Endodermal cell (in vitro differentiated cells): ENCODE results near the gene PANK2. TPM values are rescaled to one million over a fixed set of nuclear protein-coding genes. Genes with fewer than 3 reads are reported as not detected.
"Not testable (repeated sequence)": the region's sequence is repeated elsewhere in the genome, so short reads cannot be mapped to it uniquely, and the experiment has no call there.

Source experiments
- DNase-seq: peaks from one replicate; pipeline ENCODE4 v3.0.0-alpha.2; 2017
- H3K27ac ChIP-seq: 2 replicates; pipeline ENCODE4 v1.5.1; 2013; ENCODE audit warnings: mild to moderate bottlenecking, low read depth, low read length, moderate library complexity
- H3K27me3 ChIP-seq: 2 replicates; pipeline ENCODE4 v1.6.1; 2013; ENCODE audit warnings: mild to moderate bottlenecking, low read length, moderate library complexity; ENCODE audit not compliant: insufficient read depth, control insufficient read depth, poor library complexity, severe bottlenecking
- H3K36me3 ChIP-seq: 2 replicates; pipeline ENCODE4 v1.7.0; 2013; ENCODE audit warnings: mild to moderate bottlenecking, low read length, moderate library complexity; ENCODE audit not compliant: control insufficient read depth, insufficient read depth
- H3K4me1 ChIP-seq: one replicate; pipeline ENCODE4 v1.7.0; 2013; ENCODE audit warnings: low read length; ENCODE audit not compliant: control insufficient read depth, insufficient read depth
- H3K4me3 ChIP-seq: 2 replicates; pipeline ENCODE4 v1.5.1; 2013; ENCODE audit warnings: mild to moderate bottlenecking, low read length, moderate library complexity
- H3K9ac ChIP-seq: 2 replicates; pipeline ENCODE4 v1.6.1; 2013; ENCODE audit warnings: mild to moderate bottlenecking, low read length, moderate library complexity; ENCODE audit not compliant: poor library complexity, severe bottlenecking; ENCODE audit errors: extremely low read depth
- H3K9me3 ChIP-seq: 2 replicates; pipeline ENCODE4 v1.6.1; 2013; ENCODE audit warnings: mild to moderate bottlenecking, low read length, moderate library complexity; ENCODE audit not compliant: control insufficient read depth
- H3K27ac Mint-ChIP-seq: 2 replicates; pipeline ENCODE4 v1.8.0; 2020; ENCODE audit warnings: mixed read lengths
- H3K27me3 Mint-ChIP-seq: 2 replicates; pipeline ENCODE4 v1.8.0; 2021; ENCODE audit warnings: mild to moderate bottlenecking, mixed read lengths; ENCODE audit not compliant: insufficient read depth
- H3K36me3 Mint-ChIP-seq: 2 replicates; pipeline ENCODE4 v1.8.0; 2020; ENCODE audit warnings: low read depth, mixed read lengths
- H3K4me1 Mint-ChIP-seq: 2 replicates; pipeline ENCODE4 v1.8.0; 2020; ENCODE audit warnings: mixed read lengths
- H3K4me3 Mint-ChIP-seq: 2 replicates; pipeline ENCODE4 v1.8.0; 2020; ENCODE audit warnings: mild to moderate bottlenecking, moderate library complexity, mixed read lengths
- H3K9me3 Mint-ChIP-seq: 2 replicates; pipeline ENCODE4 v1.8.0; 2020; ENCODE audit warnings: mild to moderate bottlenecking, mixed read lengths
- WGBS, 2 experiments: methylation state at CpG; one replicate each; pipeline versions ENCODE4 v1.1.5 to v1.1.7; 2013; ENCODE audit warnings: missing lambda C conversion rate in 2 of 2, mixed read lengths in 1 of 2; ENCODE audit not compliant: insufficient coverage in 1 of 2, insufficient read length in 1 of 2; 5-methylcytosine and 5-hydroxymethylcytosine counted together
- long read RNA-seq, 4 experiments: library from polyadenylated mRNA in 2 of 4; library from RNA in 1 of 4; library from capped mRNA in 1 of 4; stranded (forward) in 3 of 4; unstranded in 1 of 4; transcript quantifications; one replicate each; pipeline ENCODE4 v2.0.0, GENCODE V29; 2020 to 2021; ENCODE audit warnings: inconsistent platforms in 1 of 4
- polyA plus RNA-seq, 2 experiments: library from polyadenylated mRNA; stranded (reverse); fragments of 50-300 nt; gene quantifications; one replicate each; pipeline ENCODE4 v1.2.3, GENCODE V29; 2013
- total RNA-seq, 2 donors: library from RNA; stranded (reverse); fragmentation: NEBNext Ultra II Directional in 1 of 2; extraction: Animal tissue kit (Norgen Biotek cat#: 25700) in 1 of 2; gene quantifications; 2 replicates in 1 of 2; 3 replicates in 1 of 2; pipeline ENCODE4 v1.2.1, GENCODE V29; 2021
- TF ChIP-seq, protein P1 (sequence below): fragments of 200-600 bp; sonication (generic); conservative IDR thresholded peaks from 2 replicates; pipeline ENCODE4 v1.5.0; 2021; ENCODE audit warnings: antibody characterized with exemption, mild to moderate bottlenecking

Gene PANK2
- 10 to 100 TPM; 57.6 to 66.5 TPM for total RNA-seq
- polyA plus RNA-seq (2013, experiment 1 of 2), result 37.8 TPM
- polyA plus RNA-seq (2013, experiment 2 of 2), result 35.1 TPM
- long read RNA-seq, experiment 1, transcript PANK2-202 (7 exons, 1,843 nt), result major isoform, 5 of 36 reads
- long read RNA-seq, experiment 1, partial matches to known transcripts, result 11 of 36 reads
- long read RNA-seq, experiment 1, other reads (novel, unspliced or antisense), result 16 of 36 reads
- long read RNA-seq, experiment 2, transcript PANK2-202 (7 exons, 1,843 nt), result minor isoform, 10 of 69 reads
- long read RNA-seq, experiment 2, transcript PANK2-201 (7 exons, 2,280 nt), result major isoform, 16 of 69 reads
- long read RNA-seq, experiment 2, partial matches to known transcripts, result 28 of 69 reads
- long read RNA-seq, experiment 2, other reads (novel, unspliced or antisense), result 15 of 69 reads
- long read RNA-seq, experiment 3, full-length matches to known transcripts, result 3 of 33 reads
- long read RNA-seq, experiment 3, partial matches to known transcripts, result 6 of 33 reads
- long read RNA-seq, experiment 3, other reads (novel, unspliced or antisense), result 24 of 33 reads
- long read RNA-seq, experiment 4, full-length matches to known transcripts, result 2 of 15 reads
- long read RNA-seq, experiment 4, partial matches to known transcripts, result 7 of 15 reads
- long read RNA-seq, experiment 4, other reads (novel, unspliced or antisense), result 6 of 15 reads

- no peaks in the 10 kb centered on the region for H3K9me3 Mint-ChIP-seq
- Histone ChIP-seq H3K4me1 (peaks cover 3% of the 10 kb centered on the region), H3K36me3 (peaks cover 28% of the 10 kb centered on the region), H3K27me3 (no peaks in the 10 kb centered on the region), H3K4me3 (peak within 1 kb of the TSS; percentile 94), H3K9ac (peak within 1 kb of the TSS; percentile 96), H3K9me3 (no peaks in the 10 kb centered on the region), H3K27ac (peak within 1 kb of the TSS; percentile 98)
- no peaks in the 10 kb centered on the region for H3K27me3 Mint-ChIP-seq
- H3K4me3 Mint-ChIP-seq, result peak within 1 kb of the TSS; percentile 99
- peak within 1 kb of the TSS; percentile 97 for H3K27ac Mint-ChIP-seq
- WGBS, 2 experiments, result 0% methylated on average over 22 to 70 of the region's 72 CpGs
- DNase-seq, result peak; percentile 100
- TF ChIP-seq, protein P1, sequence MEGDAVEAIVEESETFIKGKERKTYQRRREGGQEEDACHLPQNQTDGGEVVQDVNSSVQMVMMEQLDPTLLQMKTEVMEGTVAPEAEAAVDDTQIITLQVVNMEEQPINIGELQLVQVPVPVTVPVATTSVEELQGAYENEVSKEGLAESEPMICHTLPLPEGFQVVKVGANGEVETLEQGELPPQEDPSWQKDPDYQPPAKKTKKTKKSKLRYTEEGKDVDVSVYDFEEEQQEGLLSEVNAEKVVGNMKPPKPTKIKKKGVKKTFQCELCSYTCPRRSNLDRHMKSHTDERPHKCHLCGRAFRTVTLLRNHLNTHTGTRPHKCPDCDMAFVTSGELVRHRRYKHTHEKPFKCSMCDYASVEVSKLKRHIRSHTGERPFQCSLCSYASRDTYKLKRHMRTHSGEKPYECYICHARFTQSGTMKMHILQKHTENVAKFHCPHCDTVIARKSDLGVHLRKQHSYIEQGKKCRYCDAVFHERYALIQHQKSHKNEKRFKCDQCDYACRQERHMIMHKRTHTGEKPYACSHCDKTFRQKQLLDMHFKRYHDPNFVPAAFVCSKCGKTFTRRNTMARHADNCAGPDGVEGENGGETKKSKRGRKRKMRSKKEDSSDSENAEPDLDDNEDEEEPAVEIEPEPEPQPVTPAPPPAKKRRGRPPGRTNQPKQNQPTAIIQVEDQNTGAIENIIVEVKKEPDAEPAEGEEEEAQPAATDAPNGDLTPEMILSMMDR, result peak; percentile 58
- peaks cover 37% of the 10 kb centered on the region for H3K4me1 Mint-ChIP-seq
- H3K36me3 Mint-ChIP-seq, result peaks cover 44% of the 10 kb centered on the region
Measured at GRCh38 chr20:3888622-3889488, at the start of gene PANK2. Gene PANK2, plus strand, starts transcription at chr20:3889387.

DNA sequence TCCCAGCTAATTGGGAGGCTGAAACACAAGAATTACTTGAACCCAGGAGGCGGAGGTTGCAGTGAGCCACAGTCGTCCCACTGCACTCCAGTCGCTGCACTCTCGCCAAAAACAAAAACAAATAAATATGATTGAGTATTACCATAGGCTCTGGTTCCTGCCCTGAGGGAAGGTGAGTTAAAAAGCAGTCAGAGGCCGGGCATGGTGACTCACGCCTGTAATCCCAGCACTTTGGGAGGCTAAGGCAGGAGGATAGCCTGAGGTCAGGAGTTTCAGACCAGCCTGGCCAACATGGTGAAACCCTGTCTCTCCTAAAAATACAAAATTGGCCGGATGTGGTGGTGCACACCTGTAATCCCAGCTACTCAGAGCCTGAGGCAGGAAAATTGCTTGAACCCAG, 49.0 kb upstream of the PANK2 start:
- not testable (repeated sequence) for H3K36me3 ChIP-seq, DNase-seq, H3K4me3 ChIP-seq, H3K9me3 Mint-ChIP-seq, H3K4me3 Mint-ChIP-seq, H3K9ac ChIP-seq, H3K27me3 Mint-ChIP-seq, H3K36me3 Mint-ChIP-seq, H3K9me3 ChIP-seq, H3K27me3 ChIP-seq, H3K27ac Mint-ChIP-seq, H3K27ac ChIP-seq
- H3K4me1 ChIP-seq, result peaks cover 11% of the 10 kb centered on the region
- 91 to 96% methylated on average over 5 to 7 of the region's 7 CpGs for WGBS, 2 experiments
- peaks cover 13% of the 10 kb centered on the region for H3K4me1 Mint-ChIP-seq

DNA sequence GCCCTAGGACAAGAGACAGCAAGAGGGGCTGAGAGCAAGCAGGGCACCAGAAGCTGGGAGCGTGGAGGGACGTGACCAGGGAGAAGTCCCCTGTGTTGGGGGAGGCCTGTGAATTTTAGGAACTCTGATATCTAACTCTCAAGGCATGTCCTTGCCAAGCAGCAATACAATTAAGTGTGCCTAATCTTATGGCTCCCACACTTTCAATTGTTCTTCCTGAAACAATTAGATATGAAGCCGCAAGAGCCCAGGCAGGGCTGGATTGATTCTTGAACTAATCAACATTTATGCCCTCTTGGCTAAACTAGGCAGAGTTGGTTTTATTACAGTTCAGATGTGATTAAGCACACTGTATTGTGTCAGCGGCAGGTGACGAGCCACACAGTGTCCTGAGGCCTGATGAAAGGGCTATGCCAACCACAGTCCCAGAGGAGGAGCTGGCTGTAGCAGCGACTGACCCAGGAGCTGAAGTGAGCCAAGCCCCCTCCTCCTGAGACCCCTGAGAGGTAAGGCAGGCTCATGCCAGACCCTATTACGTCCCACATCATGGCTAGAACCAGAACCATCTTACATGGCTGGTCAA, 46.7 kb upstream of the PANK2 start:
- H3K27ac ChIP-seq, result no peak overlapping the region
- H3K36me3 ChIP-seq, result no peaks in the 10 kb centered on the region
- no peaks in the 10 kb centered on the region for H3K9me3 Mint-ChIP-seq
- H3K9me3 ChIP-seq, result no peaks in the 10 kb centered on the region
- TF ChIP-seq, protein P1, result no peak
- no peak for DNase-seq
- no peaks in the 10 kb centered on the region for H3K27me3 ChIP-seq
- WGBS, 2 experiments, result 89 to 91% methylated on average over 7 of the region's 7 CpGs
- no peak overlapping the region for H3K4me3 ChIP-seq
- no peaks in the 10 kb centered on the region for H3K27me3 Mint-ChIP-seq
- no peak overlapping the region for H3K9ac ChIP-seq
- H3K4me1 Mint-ChIP-seq, result peaks cover 13% of the 10 kb centered on the region
- no peak overlapping the region for H3K4me3 Mint-ChIP-seq
- H3K27ac Mint-ChIP-seq, result no peak overlapping the region
- peaks cover 12% of the 10 kb centered on the region for H3K4me1 ChIP-seq
- H3K36me3 Mint-ChIP-seq, result no peaks in the 10 kb centered on the region
